NCI-H1436 (cell line): ENCODE measurements around the gene PPP2R5B.

Experiments used
- DNase-seq: peaks from one replicate; lab custom pipeline; 2025; lab: John Stamatoyannopoulos, UW

The PPP2R5B gene

GRCh38 chr11:64930340-64930739 is 5.9 kb downstream of the PPP2R5B start:
- no peak for DNase-seq

- no peak for DNase-seq
Measured at GRCh38 chr11:64931290-64931689, 6.8 kb downstream of the PPP2R5B start.

- DNase-seq, result no peak
Measured at GRCh38 chr11:64932324-64932723, 7.8 kb downstream of the PPP2R5B start.

- no peak for DNase-seq
Measured at GRCh38 chr11:64933213-64933934, 8.9 kb downstream of the PPP2R5B start.

GRCh38 chr11:64933935-64934681 is 9.6 kb downstream of the PPP2R5B start:
- DNase-seq, result no peak

GRCh38 chr11:64934682-64935358 is 10.3 kb downstream of the PPP2R5B start:
- no peak for DNase-seq

- DNase-seq, result no peak
Measured at GRCh38 chr11:64935359-64936081, 11.0 kb downstream of the PPP2R5B start, which contains the start of gene GPHA2. GPHA2 (minus strand) TSS chr11:64935893; CDS start chr11:64935460, 433 bp downstream.

- no peak for DNase-seq
Measured at GRCh38 chr11:64936539-64936938, 12.1 kb downstream of the PPP2R5B start.

- DNase-seq, result no peak
Measured at GRCh38 chr11:64947208-64947814, 22.8 kb downstream of the PPP2R5B start.

GRCh38 chr11:64951529-64951928 is 27.0 kb downstream of the PPP2R5B start:
- no peak for DNase-seq

GRCh38 chr11:64954201-64954600 is 29.7 kb downstream of the PPP2R5B start:
- no peak for DNase-seq

- no peak for DNase-seq
Measured at GRCh38 chr11:64959498-64959897, 35.0 kb downstream of the PPP2R5B start.

GRCh38 chr11:64960719-64961118 is 36.2 kb downstream of the PPP2R5B start:
- no peak for DNase-seq

GRCh38 chr11:64963072-64963631 is 38.7 kb downstream of the PPP2R5B start:
- DNase-seq, result no peak

- DNase-seq, result no peak
Measured at GRCh38 chr11:64967375-64967774, 42.9 kb downstream of the PPP2R5B start.

- DNase-seq, result no peak
Measured at GRCh38 chr11:64969209-64969608, 44.7 kb downstream of the PPP2R5B start.

- DNase-seq, result no peak
Measured at GRCh38 chr11:64970731-64971151, 46.3 kb downstream of the PPP2R5B start.

- DNase-seq, result no peak
Measured at GRCh38 chr11:64971421-64972233, 47.1 kb downstream of the PPP2R5B start, which contains the start of gene MAJIN. MAJIN (minus strand) TSS chr11:64972108; CDS start chr11:64959405, 12,703 bp downstream.

- no peak for DNase-seq
Measured at GRCh38 chr11:64974124-64974523, 49.6 kb downstream of the PPP2R5B start.

- DNase-seq, result peak; percentile 25
Measured at GRCh38 chr11:64976651-64977050, 52.2 kb downstream of the PPP2R5B start.
